ENCODE data around the gene OR2C1.

OR2C1 gene

DNA sequence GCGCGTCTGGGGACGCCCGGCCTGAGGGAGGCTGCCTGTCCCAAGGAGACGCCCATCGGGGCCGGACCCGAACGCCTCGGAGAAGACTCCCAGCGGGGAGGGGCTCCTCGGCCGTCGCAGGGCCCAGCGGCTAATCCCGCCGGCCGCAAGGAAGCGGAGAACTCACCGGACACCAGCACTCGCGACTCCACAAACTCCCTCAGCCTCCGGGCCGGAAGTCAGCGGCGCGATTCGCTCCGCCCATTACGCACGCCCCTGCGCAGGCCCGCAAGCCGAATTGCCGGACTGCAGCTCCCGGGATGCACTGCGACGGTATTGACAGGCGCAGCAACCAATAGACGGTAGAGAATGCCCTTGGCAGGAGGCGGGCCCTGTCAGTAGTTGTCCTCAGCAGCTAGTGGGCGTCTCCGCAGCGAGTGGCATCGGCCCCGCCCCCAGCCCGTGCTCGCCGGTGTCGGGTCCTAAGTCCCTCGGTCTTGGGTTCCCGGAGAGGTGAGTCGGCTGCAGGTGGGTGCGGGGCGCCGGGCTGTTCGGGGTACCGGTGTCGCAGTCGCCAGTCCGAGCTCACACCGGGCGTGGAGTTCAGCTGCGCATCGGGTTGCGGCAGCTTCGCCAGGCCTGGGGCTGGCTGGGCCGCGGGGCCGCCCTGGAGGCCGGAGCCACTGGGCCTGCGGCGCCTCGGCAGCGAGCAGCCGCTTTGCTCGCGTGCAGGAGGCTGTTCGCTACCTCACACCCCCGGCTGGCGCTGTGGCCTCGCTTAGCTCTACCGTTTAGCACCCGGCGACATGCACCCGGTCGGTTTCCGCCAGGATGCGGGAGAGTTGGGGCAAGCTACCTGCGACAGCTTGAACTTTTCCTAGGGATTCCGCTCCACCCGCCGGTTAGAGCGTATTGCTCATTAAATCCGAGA lies 45.3 kb downstream of the OR2C1 start, which contains the start of the genes ZNF174 and ZSCAN32:
TSS of gene ZNF174 (plus strand) at position 437 of the 910 bp plus-strand sequence. CDS start 790 bp downstream, outside the sequence.
TSS of gene ZSCAN32 (minus strand) at position 226 of the 910 bp plus-strand sequence. CDS start 3,447 bp downstream, outside the sequence.
- DNase-seq: peak; percentile 92

DNA sequence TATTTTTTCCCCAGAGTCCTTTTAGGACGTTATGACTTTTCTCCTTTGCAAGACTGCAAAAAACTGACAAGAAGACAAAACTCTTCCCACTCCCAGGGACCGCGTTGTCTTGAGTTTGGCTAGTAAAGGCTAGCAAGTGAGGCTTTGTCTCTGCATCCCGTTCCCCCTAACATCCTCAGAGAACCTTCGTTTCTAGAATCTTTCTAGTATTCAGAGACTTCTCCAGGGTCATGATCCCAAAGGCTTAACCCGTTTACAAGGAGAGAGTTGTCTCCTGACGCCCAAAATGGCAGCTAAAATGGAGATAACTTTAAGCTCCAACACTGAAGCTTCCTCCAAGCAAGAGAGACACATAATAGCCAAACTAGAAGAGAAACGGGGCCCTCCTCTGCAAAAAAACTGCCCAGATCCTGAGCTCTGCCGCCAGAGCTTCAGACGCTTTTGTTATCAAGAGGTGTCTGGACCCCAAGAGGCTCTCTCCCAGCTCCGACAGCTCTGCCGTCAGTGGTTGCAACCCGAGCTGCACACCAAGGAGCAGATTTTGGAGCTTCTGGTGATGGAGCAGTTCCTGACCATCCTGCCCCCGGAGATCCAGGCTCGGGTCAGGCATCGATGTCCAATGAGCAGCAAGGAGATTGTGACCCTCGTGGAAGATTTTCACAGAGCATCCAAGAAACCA lies 46.2 kb downstream of the OR2C1 start:
- DNase-seq: no peak

Measured in GOT3 (cell line).